RWPE2 (cell line): ENCODE measurements around the gene CABLES2.

ENCODE experiments used
- ATAC-seq: fragments of 200-7000 bp; cut with Tn5 transposase; 3 replicates; pipeline ENCODE4 v1.9.1; 2021; ENCODE audit warnings: low read depth
- DNase-seq: peaks from one replicate; pipeline ENCODE4 v3.0.0-alpha.2; 2020; ENCODE audit warnings: low spot score
- H3K27ac ChIP-seq: fragments of 450-650 bp; 2 replicates; pipeline ENCODE4 v1.5.1; 2017; ENCODE audit warnings: mild to moderate bottlenecking; ENCODE audit not compliant: poor library complexity, severe bottlenecking
- H3K27me3 ChIP-seq: fragments of 250-450 bp; sonication (Bioruptor Pico); 2 replicates; pipeline ENCODE4 v1.5.1; 2021; ENCODE audit warnings: mild to moderate bottlenecking, moderate library complexity; ENCODE audit not compliant: insufficient read depth, poor library complexity, severe bottlenecking
- H3K36me3 ChIP-seq: fragments of 250-450 bp; sonication (Bioruptor Pico); 2 replicates; pipeline ENCODE4 v1.5.1; 2020; ENCODE audit warnings: low read depth, mild to moderate bottlenecking, moderate library complexity
- H3K4me1 ChIP-seq: fragments of 250-450 bp; sonication (Bioruptor Pico); 2 replicates; pipeline ENCODE4 v1.5.1; 2021; ENCODE audit warnings: mild to moderate bottlenecking, moderate library complexity; ENCODE audit not compliant: insufficient read depth, poor library complexity, severe bottlenecking
- H3K4me3 ChIP-seq: fragments of 250-450 bp; sonication (Bioruptor Pico); 2 replicates; pipeline ENCODE4 v1.5.1; 2021; ENCODE audit warnings: mild to moderate bottlenecking, moderate library complexity; ENCODE audit not compliant: severe bottlenecking
- H3K9me3 ChIP-seq: fragments of 250-450 bp; sonication (Bioruptor Pico); 2 replicates; pipeline ENCODE4 v1.5.1; 2021; ENCODE audit warnings: mild to moderate bottlenecking, moderate library complexity; ENCODE audit not compliant: severe bottlenecking
- CTCF ChIP-seq: fragments of 450-650 bp; IDR thresholded peaks from one replicate; pipeline ENCODE4 v1.5.1; 2017; ENCODE audit warnings: mild to moderate bottlenecking, moderate library complexity; ENCODE audit not compliant: poor library complexity, severe bottlenecking

Gene CABLES2

GRCh38 chr20:62356589-62357186 is 50.4 kb downstream of the CABLES2 start:
- H3K27ac ChIP-seq, result peak overlapping the region; percentile 99

GRCh38 chr20:62355878-62356588 is 51.1 kb downstream of the CABLES2 start:
- DNase-seq (peak; percentile 90), ATAC-seq (no peak)
- H3K9me3 ChIP-seq, result no peaks in the 10 kb centered on the region
- H3K36me3 ChIP-seq, result peaks cover 77% of the 10 kb centered on the region
- no peaks in the 10 kb centered on the region for H3K27me3 ChIP-seq
- TF ChIP-seq CTCF, result no peak
- peaks cover 92% of the 10 kb centered on the region for H3K4me1 ChIP-seq
- no peak overlapping the region for H3K4me3 ChIP-seq
- H3K27ac ChIP-seq, result peak overlapping the region; percentile 99

More at GRCh38 chr20:62356589-62357186, 50.4 kb downstream of the CABLES2 start:
- no peak for TF ChIP-seq CTCF
- ATAC-seq, result no peak
- Histone ChIP-seq H3K36me3 (peaks cover 77% of the 10 kb centered on the region), H3K4me3 (no peak overlapping the region), H3K9me3 (no peaks in the 10 kb centered on the region), H3K4me1 (peaks cover 92% of the 10 kb centered on the region), H3K27me3 (no peaks in the 10 kb centered on the region)
- no peak for DNase-seq

- H3K27me3 ChIP-seq, result no peaks in the 10 kb centered on the region
- H3K4me1 ChIP-seq, result peaks cover 93% of the 10 kb centered on the region
- peak; percentile 2; the same call in 1 of the 3 replicates for ATAC-seq
- no peaks in the 10 kb centered on the region for H3K9me3 ChIP-seq
- peaks cover 78% of the 10 kb centered on the region for H3K36me3 ChIP-seq
- H3K27ac ChIP-seq, result peak overlapping the region; percentile 99
- no peak for DNase-seq
- no peak overlapping the region for H3K4me3 ChIP-seq
- TF ChIP-seq CTCF, result no peak
Measured at GRCh38 chr20:62355516-62355877, 51.6 kb downstream of the CABLES2 start.

- peak; percentile 89 for DNase-seq
- no peaks in the 10 kb centered on the region for H3K27me3 ChIP-seq
- peaks cover 98% of the 10 kb centered on the region for H3K4me1 ChIP-seq
- no peak for TF ChIP-seq CTCF
- ATAC-seq, result no peak
- H3K9me3 ChIP-seq, result no peaks in the 10 kb centered on the region
- peaks cover 82% of the 10 kb centered on the region for H3K36me3 ChIP-seq
- no peak overlapping the region for H3K4me3 ChIP-seq
- peak overlapping the region; percentile 99 for H3K27ac ChIP-seq
Measured at GRCh38 chr20:62354811-62355341, 52.2 kb downstream of the CABLES2 start.
